ENCODE data around the gene PLEKHD1. TPM values are rescaled to one million over a fixed set of nuclear protein-coding genes. Genes with fewer than 3 reads are reported as not detected.

The PLEKHD1 gene
- total and polyA plus RNA-seq, 8 donors, result 0.03 to 0.19 (median 0.08) TPM; not detected in 2

GRCh38 chr14:69464379-69464778 lies 20.1 kb upstream of the PLEKHD1 start:
- intact Hi-C loops (cut with DNase I), result no loop called here
- no peak overlapping the region for H3K27ac ChIP-seq
- FAIRE-seq (no peak), ATAC-seq (no peak), DNase-seq (no peak)
- no peaks in the 10 kb centered on the region for H3K4me1 ChIP-seq
- no peaks in the 10 kb centered on the region for H3K9me3 ChIP-seq
- no peaks in the 10 kb centered on the region for H3K27me3 ChIP-seq
- H3K36me3 ChIP-seq, result no peaks in the 10 kb centered on the region
- H3K4me3 ChIP-seq, result no peak overlapping the region
- TF ChIP-seq CTCF (IDR thresholded peaks at IDR 0.05), result no peak

- DNase-seq, result no peak
- no peak overlapping the region for H3K4me3 ChIP-seq
- FAIRE-seq, result no peak
- H3K4me1 ChIP-seq, result no peaks in the 10 kb centered on the region
- intact Hi-C loops (cut with DNase I), result no loop called here
- H3K27me3 ChIP-seq, result no peaks in the 10 kb centered on the region
- no peak for ATAC-seq
- H3K9me3 ChIP-seq, result no peaks in the 10 kb centered on the region
- TF ChIP-seq CTCF (IDR thresholded peaks at IDR 0.05), result no peak
- WGBS, 2 donors, result 89 to 92% methylated on average over 6 of the region's 6 CpGs
- H3K27ac ChIP-seq, result no peak overlapping the region
- no peaks in the 10 kb centered on the region for H3K36me3 ChIP-seq
Measured at GRCh38 chr14:69464829-69465228, 19.7 kb upstream of the PLEKHD1 start.

- no peaks in the 10 kb centered on the region for H3K27me3 ChIP-seq
- WGBS, 2 donors, result 62 to 63% methylated on average over 2 of the region's 2 CpGs
- intact Hi-C loops (cut with DNase I), result no loop called here
- TF ChIP-seq CTCF (IDR thresholded peaks at IDR 0.05), result no peak
- no peak overlapping the region for H3K4me3 ChIP-seq
- DNase-seq (no peak), ATAC-seq (no peak), FAIRE-seq (no peak)
- H3K9me3 ChIP-seq, result no peaks in the 10 kb centered on the region
- H3K4me1 ChIP-seq, result no peaks in the 10 kb centered on the region
- H3K36me3 ChIP-seq, result no peaks in the 10 kb centered on the region
- no peak overlapping the region for H3K27ac ChIP-seq
Measured at GRCh38 chr14:69468949-69469348, 15.6 kb upstream of the PLEKHD1 start.

DNA sequence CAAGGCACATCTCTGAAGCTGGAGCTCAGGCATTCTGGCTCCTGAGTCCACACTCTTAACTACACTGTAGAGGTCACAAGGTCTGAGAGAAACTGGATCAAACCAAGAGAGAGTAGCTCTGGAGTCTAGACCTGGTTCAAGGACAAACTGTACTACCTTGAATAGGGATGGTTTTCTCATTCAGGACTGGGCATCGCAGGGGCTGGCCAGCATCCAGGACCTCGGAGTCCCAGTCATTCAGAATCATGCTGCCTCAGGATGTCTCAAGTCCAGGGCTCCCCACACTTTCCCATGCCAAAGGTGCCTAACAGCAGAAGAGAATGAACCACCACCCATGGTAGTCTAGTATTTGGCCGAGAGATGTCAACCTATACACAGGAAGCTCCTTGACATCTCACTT lies 13.1 kb upstream of the PLEKHD1 start:
- ATAC-seq, result no peak
- intact Hi-C loops (cut with DNase I), result no loop called here
- DNase-seq, result no peak
- Histone ChIP-seq H3K4me3 (no peak overlapping the region), H3K27me3 (no peaks in the 10 kb centered on the region), H3K9me3 (no peaks in the 10 kb centered on the region), H3K27ac (no peak overlapping the region), H3K4me1 (no peaks in the 10 kb centered on the region), H3K36me3 (no peaks in the 10 kb centered on the region)
- TF ChIP-seq CTCF (IDR thresholded peaks at IDR 0.05), result no peak
- WGBS, 2 donors, result 64 to 77% methylated on average over 3 of the region's 3 CpGs
- no peak for FAIRE-seq

GRCh38 chr14:69471916-69472315 lies 12.6 kb upstream of the PLEKHD1 start:
- intact Hi-C loops (cut with DNase I), result no loop called here

More at GRCh38 chr14:69471916-69472315, 12.6 kb upstream of the PLEKHD1 start:
- FAIRE-seq (no peak), ATAC-seq (no peak), DNase-seq (no peak)
- Histone ChIP-seq H3K9me3 (no peaks in the 10 kb centered on the region), H3K36me3 (no peaks in the 10 kb centered on the region), H3K27ac (no peak overlapping the region), H3K4me1 (no peaks in the 10 kb centered on the region), H3K27me3 (no peaks in the 10 kb centered on the region), H3K4me3 (no peak overlapping the region)
- TF ChIP-seq CTCF (IDR thresholded peaks at IDR 0.05), result no peak
- 76 to 82% methylated on average over 10 of the region's 10 CpGs for WGBS, 2 donors
